ENCODE measurements around the gene MAPK8IP2. TPM values are rescaled to one million over a fixed set of nuclear protein-coding genes. Genes with fewer than 3 reads are reported as not detected.

The MAPK8IP2 gene
- total and polyA plus RNA-seq, 8 donors: 0.66 to 2.3 (median 1.0) TPM

GRCh38 chr22:50621948-50622722, 21.5 kb downstream of the MAPK8IP2 start:
- peaks cover 10 to 51% of the 10 kb centered on the region in 2 donors for H3K4me1 ChIP-seq
- H3K27ac ChIP-seq: peak overlapping the region; percentile 33 to 43
- peaks cover 0 to 18% of the 10 kb centered on the region in 2 donors for H3K36me3 ChIP-seq
- H3K9me3 ChIP-seq: no peaks in the 10 kb centered on the region
- H3K27me3 ChIP-seq: no peaks in the 10 kb centered on the region
- no peak overlapping the region for H3K4me3 ChIP-seq
- DNase-seq (peak in 1 of 4 donors; percentile 66), ATAC-seq (peak; percentile 13)
- peak in 1 of 2 donors; percentile 18 for TF ChIP-seq CTCF (IDR thresholded peaks at IDR 0.05)
- intact Hi-C loops (cut with DNase I): no loop called here

GRCh38 chr22:50622723-50623327, 22.2 kb downstream of the MAPK8IP2 start:
- ATAC-seq (peak; percentile 13), DNase-seq (peak in 1 of 4 donors; percentile 79)
- Histone ChIP-seq H3K27ac (peak overlapping the region in 1 of 2 donors; percentile 43), H3K9me3 (no peaks in the 10 kb centered on the region), H3K4me1 (peaks cover 10 to 56% of the 10 kb centered on the region in 2 donors), H3K36me3 (peaks cover 0 to 18% of the 10 kb centered on the region in 2 donors), H3K4me3 (no peak overlapping the region), H3K27me3 (no peaks in the 10 kb centered on the region)
- peak in 1 of 2 donors; percentile 1 for TF ChIP-seq CTCF (IDR thresholded peaks at IDR 0.05)
- intact Hi-C loops (cut with DNase I): no loop called here

- TF ChIP-seq CTCF (IDR thresholded peaks at IDR 0.05): no peak
- Histone ChIP-seq H3K4me1 (peaks cover 10 to 62% of the 10 kb centered on the region in 2 donors), H3K27me3 (no peaks in the 10 kb centered on the region), H3K9me3 (no peaks in the 10 kb centered on the region), H3K27ac (no peak overlapping the region), H3K4me3 (no peak overlapping the region), H3K36me3 (peaks cover 0 to 18% of the 10 kb centered on the region in 2 donors)
- intact Hi-C loops (cut with DNase I): no loop called here
- no peak for ATAC-seq
- DNase-seq: peak in 1 of 4 donors; percentile 37
Observed at GRCh38 chr22:50624347-50625130, 23.9 kb downstream of the MAPK8IP2 start.

- DNase-seq (peak in 1 of 4 donors; percentile 65), ATAC-seq (no peak)
- H3K4me1 ChIP-seq: peaks cover 10 to 56% of the 10 kb centered on the region in 2 donors
- no peak for TF ChIP-seq CTCF (IDR thresholded peaks at IDR 0.05)
- intact Hi-C loops (cut with DNase I): no loop called here
- no peaks in the 10 kb centered on the region for H3K9me3 ChIP-seq
- peaks cover 0 to 18% of the 10 kb centered on the region in 2 donors for H3K36me3 ChIP-seq
- no peaks in the 10 kb centered on the region for H3K27me3 ChIP-seq
- no peak overlapping the region for H3K27ac ChIP-seq
- H3K4me3 ChIP-seq: no peak overlapping the region
Observed at GRCh38 chr22:50625131-50625567, 24.6 kb downstream of the MAPK8IP2 start.
